Natural killer cell (primary cell): ENCODE results near the gene KDM4B. TPM values are rescaled to one million over a fixed set of nuclear protein-coding genes. Genes with fewer than 3 reads are reported as not detected.
A peak's percentile ranks its signal among the peaks of the same experiment; 100 is the strongest.

ENCODE experiments used
- ATAC-seq, 3 donors: fragments of 150-1000 bp in 2 of 3; fragments of 200-7000 bp in 1 of 3; cut with Tn5 transposase; 1 replicate in 1 of 3; 2 replicates in 2 of 3; pipeline ENCODE4 v1.10.0; 2021; ENCODE audit warnings: mild to moderate bottlenecking in 2 of 3, moderate library complexity in 2 of 3
- DNase-seq, 2 donors: peaks; one replicate each; pipeline versions ENCODE4 v3.0.0 to v3.0.0-alpha.2; 2013 to 2021; ENCODE audit warnings: mixed read lengths in 1 of 2
- H3K27ac ChIP-seq: one replicate; pipeline ENCODE4 v1.5.1; 2013; ENCODE audit warnings: mild to moderate bottlenecking, low read length
- H3K27me3 ChIP-seq: one replicate; pipeline ENCODE4 v1.6.1; 2013; ENCODE audit warnings: low read length; ENCODE audit not compliant: control insufficient read depth, insufficient read depth
- H3K36me3 ChIP-seq: one replicate; pipeline ENCODE4 v1.6.1; 2013; ENCODE audit warnings: low read length; ENCODE audit not compliant: control insufficient read depth, insufficient read depth
- H3K4me1 ChIP-seq: one replicate; pipeline ENCODE4 v1.6.1; 2013; ENCODE audit warnings: low read length; ENCODE audit not compliant: control insufficient read depth, insufficient read depth
- H3K4me3 ChIP-seq: one replicate; pipeline ENCODE4 v1.5.1; 2013; ENCODE audit warnings: low read length
- H3K9me3 ChIP-seq: one replicate; pipeline ENCODE4 v1.6.1; 2013; ENCODE audit warnings: low read length; ENCODE audit not compliant: control insufficient read depth, insufficient read depth
- H3K27ac Mint-ChIP-seq, 2 donors: one replicate each; pipeline ENCODE4 v1.8.0; 2022; ENCODE audit warnings: mild to moderate bottlenecking in 2 of 2, mixed read lengths in 2 of 2, moderate library complexity in 1 of 2
- H3K27me3 Mint-ChIP-seq, 2 donors: one replicate each; pipeline ENCODE4 v1.8.0; 2022; ENCODE audit warnings: low read depth in 2 of 2, mixed read lengths in 2 of 2
- H3K36me3 Mint-ChIP-seq: one replicate; pipeline ENCODE4 v1.8.0; 2022; ENCODE audit warnings: mixed read lengths
- H3K4me1 Mint-ChIP-seq, 2 donors: one replicate each; pipeline ENCODE4 v1.8.0; 2022; ENCODE audit warnings: mixed read lengths in 2 of 2
- H3K4me3 Mint-ChIP-seq: one replicate; pipeline ENCODE4 v1.8.0; 2022; ENCODE audit warnings: mild to moderate bottlenecking, moderate library complexity, mixed read lengths
- H3K9me3 Mint-ChIP-seq, 2 donors: one replicate each; pipeline ENCODE4 v1.8.0; 2022; ENCODE audit warnings: mixed read lengths in 2 of 2
- CTCF ChIP-seq: fragments of 200-600 bp; IDR thresholded peaks from one replicate; pipeline ENCODE4 v1.8.0; 2022; ENCODE audit warnings: antibody characterized with exemption
- WGBS: methylation state at CpG from one replicate; pipeline ENCODE4 v1.1.7; 2013; ENCODE audit warnings: missing lambda C conversion rate; ENCODE audit not compliant: insufficient coverage; 5-methylcytosine and 5-hydroxymethylcytosine counted together
- intact Hi-C: fragments of 100-400 bp; cut with micrococcal nuclease; formaldehyde crosslinking; loops from one replicate; pipeline ENCODE4 v1.14.2; 2022
- total RNA-seq, 4 donors: library from RNA; stranded (reverse); fragments of 120-200 nt in 1 of 4; gene quantifications; one replicate each; pipeline versions ENCODE4 v1.2.3 to v1.2.4, GENCODE V29; 2013 to 2022

KDM4B gene
- 10 to 100 TPM; 68.0 to 73.5 (median 68.1) TPM for total RNA-seq
- total RNA-seq (2013), result 30.1 TPM

- Mint-ChIP-seq H3K4me3 (peak within 1 kb of the TSS; percentile 90), H3K36me3 (no peaks in the 10 kb centered on the region), H3K27ac (peak within 1 kb of the TSS; percentile 94 to 97), H3K9me3 (no peaks in the 10 kb centered on the region), H3K27me3 (no peaks in the 10 kb centered on the region), H3K4me1 (peaks cover 32 to 41% of the 10 kb centered on the region in 2 donors)
- TF ChIP-seq CTCF, result no peak
- peak; percentile 99 for DNase-seq
- under 1% methylated on average over 96 of the region's 96 CpGs for WGBS
- Histone ChIP-seq H3K9me3 (no peaks in the 10 kb centered on the region), H3K4me1 (peaks cover 33% of the 10 kb centered on the region), H3K27me3 (no peaks in the 10 kb centered on the region), H3K4me3 (peak within 1 kb of the TSS; percentile 51), H3K27ac (peak within 1 kb of the TSS; percentile 58), H3K36me3 (no peaks in the 10 kb centered on the region)
- intact Hi-C loops, result loop anchor here (1.0 to 2.0 kb wide), 3 partner anchors 54 to 178 kb away; partner anchors contain the start of gene FEM1A
- peak; percentile 87 to 97 (median 89) for ATAC-seq
Observed at GRCh38 chr19:4968462-4969291, at the start of gene KDM4B. KDM4B (plus strand) TSS chr19:4969113; CDS start chr19:5032891, 63,778 bp downstream.

- H3K27ac ChIP-seq, result no peak overlapping the region
- Mint-ChIP-seq H3K27me3 (no peaks in the 10 kb centered on the region), H3K27ac (no peak overlapping the region), H3K36me3 (no peaks in the 10 kb centered on the region), H3K4me1 (peaks cover 0 to 4% of the 10 kb centered on the region in 2 donors), H3K4me3 (no peak overlapping the region), H3K9me3 (no peaks in the 10 kb centered on the region)
- ATAC-seq (peak in 1 of 3 donors; percentile 27), DNase-seq (no peak)
- intact Hi-C loops, result no loop called here
- H3K4me3 ChIP-seq, result no peak overlapping the region
- H3K27me3 ChIP-seq, result no peaks in the 10 kb centered on the region
- no peaks in the 10 kb centered on the region for H3K9me3 ChIP-seq
- 89% methylated on average over 22 of the region's 22 CpGs for WGBS
- no peaks in the 10 kb centered on the region for H3K36me3 ChIP-seq
- no peaks in the 10 kb centered on the region for H3K4me1 ChIP-seq
- TF ChIP-seq CTCF, result no peak
Observed at GRCh38 chr19:4922530-4923275, 46.2 kb upstream of the KDM4B start.

GRCh38 chr19:4923276-4923747 is 45.6 kb upstream of the KDM4B start:
- DNase-seq (no peak), ATAC-seq (no peak)
- peaks cover 0 to 4% of the 10 kb centered on the region in 2 donors for H3K4me1 Mint-ChIP-seq
- H3K36me3 ChIP-seq, result no peaks in the 10 kb centered on the region
- no peaks in the 10 kb centered on the region for H3K27me3 ChIP-seq
- no peaks in the 10 kb centered on the region for H3K36me3 Mint-ChIP-seq
- no peaks in the 10 kb centered on the region for H3K9me3 ChIP-seq
- no peak for TF ChIP-seq CTCF
- no peak overlapping the region for H3K4me3 ChIP-seq
- H3K27ac ChIP-seq, result no peak overlapping the region
- H3K27me3 Mint-ChIP-seq, result no peaks in the 10 kb centered on the region
- peak overlapping the region in 1 of 2 donors; percentile 11 for H3K27ac Mint-ChIP-seq
- 94% methylated on average over 21 of the region's 21 CpGs for WGBS
- no peak overlapping the region for H3K4me3 Mint-ChIP-seq
- intact Hi-C loops, result no loop called here
- H3K4me1 ChIP-seq, result no peaks in the 10 kb centered on the region
- no peaks in the 10 kb centered on the region for H3K9me3 Mint-ChIP-seq
